OCI-LY1 (cell line): ENCODE results near the gene KCNN4.

Experiments used
- EZH2 ChIP-seq: fragments of 200-600 bp; sonication (generic), shearing (Covaris generic); IDR thresholded peaks from 2 replicates; pipeline ENCODE4 v1.8.0; 2017; ENCODE audit warnings: borderline replicate concordance, mixed run types, mild to moderate bottlenecking, antibody characterized with exemption, low read length, moderate library complexity, mixed read lengths
- TF ChIP-seq, protein P1 (sequence below): fragments of 200-600 bp; sonication (generic), shearing (Covaris generic); IDR thresholded peaks from 2 replicates; pipeline ENCODE4 v1.5.1; 2017; ENCODE audit warnings: mild to moderate bottlenecking, antibody characterized with exemption, low read length, moderate library complexity, mixed read lengths

- TF ChIP-seq, protein P1, sequence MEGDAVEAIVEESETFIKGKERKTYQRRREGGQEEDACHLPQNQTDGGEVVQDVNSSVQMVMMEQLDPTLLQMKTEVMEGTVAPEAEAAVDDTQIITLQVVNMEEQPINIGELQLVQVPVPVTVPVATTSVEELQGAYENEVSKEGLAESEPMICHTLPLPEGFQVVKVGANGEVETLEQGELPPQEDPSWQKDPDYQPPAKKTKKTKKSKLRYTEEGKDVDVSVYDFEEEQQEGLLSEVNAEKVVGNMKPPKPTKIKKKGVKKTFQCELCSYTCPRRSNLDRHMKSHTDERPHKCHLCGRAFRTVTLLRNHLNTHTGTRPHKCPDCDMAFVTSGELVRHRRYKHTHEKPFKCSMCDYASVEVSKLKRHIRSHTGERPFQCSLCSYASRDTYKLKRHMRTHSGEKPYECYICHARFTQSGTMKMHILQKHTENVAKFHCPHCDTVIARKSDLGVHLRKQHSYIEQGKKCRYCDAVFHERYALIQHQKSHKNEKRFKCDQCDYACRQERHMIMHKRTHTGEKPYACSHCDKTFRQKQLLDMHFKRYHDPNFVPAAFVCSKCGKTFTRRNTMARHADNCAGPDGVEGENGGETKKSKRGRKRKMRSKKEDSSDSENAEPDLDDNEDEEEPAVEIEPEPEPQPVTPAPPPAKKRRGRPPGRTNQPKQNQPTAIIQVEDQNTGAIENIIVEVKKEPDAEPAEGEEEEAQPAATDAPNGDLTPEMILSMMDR, result no peak
- no peak for TF ChIP-seq EZH2
Measured at GRCh38 chr19:43806848-43807247, 26.1 kb upstream of the KCNN4 start.
